Measurements from ENCODE around the gene SLC22A15.

SLC22A15 gene

DNA sequence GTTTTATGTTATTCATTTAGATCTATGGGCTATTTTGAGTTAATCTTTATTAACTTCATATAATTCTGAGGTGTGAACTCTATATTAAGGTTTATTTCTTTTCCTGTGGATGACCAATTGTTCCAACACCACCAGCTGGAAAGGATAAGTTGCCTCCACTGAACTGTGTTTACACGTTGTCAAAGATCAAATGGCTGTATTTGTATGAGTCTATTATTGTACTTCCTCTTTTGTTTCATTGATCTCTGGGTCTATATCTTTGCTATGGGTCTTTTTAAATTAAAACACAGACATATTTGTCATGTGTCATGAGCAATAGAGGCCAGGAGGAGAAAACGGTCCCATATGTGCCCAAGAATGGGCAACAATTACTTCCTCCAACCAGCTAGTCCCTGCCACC is 129.7 kb downstream of the SLC22A15 start:
- no peak for DNase-seq

DNA sequence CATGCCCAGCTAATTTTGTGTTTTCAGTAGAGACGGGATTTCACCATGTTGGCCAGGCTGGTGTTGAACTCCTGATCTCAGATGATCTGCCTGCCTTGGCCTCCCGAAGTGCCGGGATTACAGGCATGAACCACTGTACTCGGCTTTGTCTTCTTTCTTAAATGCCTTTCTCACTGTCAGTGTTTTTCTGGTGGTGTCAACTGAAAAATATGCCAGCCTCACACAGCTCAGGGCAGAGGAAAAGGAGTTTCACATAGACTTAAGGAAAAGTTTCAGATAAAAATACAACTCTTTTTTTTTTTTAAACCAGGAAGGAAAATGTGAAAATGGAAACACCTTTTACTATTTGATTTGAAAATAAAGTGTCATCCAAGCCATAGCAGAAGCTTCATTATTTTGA is 130.3 kb downstream of the SLC22A15 start:
- no peak for DNase-seq

DNA sequence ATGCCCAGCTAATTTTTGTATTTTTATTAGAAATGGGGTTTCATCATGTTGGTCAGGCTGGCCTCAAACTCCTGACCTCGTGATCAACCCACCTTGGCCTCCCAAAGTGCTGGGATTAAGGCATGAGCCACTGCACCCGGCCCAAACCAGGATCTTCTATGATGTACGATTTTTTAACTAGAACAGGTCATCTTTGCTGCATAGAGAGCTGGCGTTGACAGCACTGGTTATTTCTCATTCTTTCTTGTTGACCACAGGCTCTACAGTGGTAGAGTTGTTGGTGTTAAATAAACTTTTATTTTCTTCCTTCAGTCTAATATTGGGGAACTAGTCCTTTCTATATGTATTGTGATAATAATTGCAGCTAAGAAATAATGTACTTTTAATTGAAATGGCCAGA is 131.1 kb downstream of the SLC22A15 start:
- DNase-seq = no peak

DNA sequence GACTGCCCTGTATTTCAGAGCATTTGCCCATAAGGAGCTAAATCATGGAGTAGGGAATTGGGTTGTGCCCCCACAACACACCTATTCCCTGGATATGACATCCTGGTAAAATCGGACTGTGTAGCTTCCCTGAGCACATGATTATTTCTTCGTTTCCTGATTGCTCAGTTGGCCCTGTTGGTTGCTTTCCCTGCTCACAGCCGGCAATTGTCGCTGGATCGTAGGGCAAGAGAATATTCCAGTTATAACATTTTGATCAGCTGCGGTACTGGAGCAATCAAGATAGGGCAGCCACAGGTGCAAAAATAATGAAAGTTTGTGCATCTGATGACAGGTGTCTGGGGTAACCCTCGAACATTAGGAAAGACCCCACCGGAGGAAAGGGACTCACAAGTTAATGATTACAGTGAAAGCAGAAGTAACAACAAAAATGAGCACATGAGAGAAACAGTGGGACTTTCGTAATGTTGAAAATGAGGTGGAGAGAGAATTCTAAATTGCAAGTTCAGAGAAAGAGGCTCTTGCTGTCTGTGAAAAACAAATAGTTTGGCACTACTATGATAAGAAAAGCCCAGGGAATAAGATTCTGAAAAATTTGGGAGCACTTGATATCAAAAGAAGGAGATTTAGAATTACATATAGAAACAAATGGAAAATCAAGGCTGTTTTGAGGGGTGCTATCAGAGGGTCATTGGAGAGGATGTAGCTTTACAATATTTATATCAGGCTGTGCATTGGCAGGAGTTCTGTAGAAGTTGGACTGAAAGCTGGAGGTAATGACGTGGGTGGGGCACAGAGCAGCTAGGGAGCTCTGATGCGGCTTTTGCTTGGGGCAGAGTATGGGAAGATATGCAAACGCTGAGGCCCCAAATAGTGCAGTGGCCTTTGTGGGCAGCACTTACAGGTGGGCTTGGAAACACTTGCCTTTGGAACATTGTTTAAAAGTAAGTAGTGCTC is 134.5 kb downstream of the SLC22A15 start, which contains the start of gene MAB21L3:
Gene MAB21L3, plus strand, starts transcription at position 833 of the 957 bp plus-strand sequence. CDS start 1,217 bp downstream, outside the sequence.
- no peak for DNase-seq

DNA sequence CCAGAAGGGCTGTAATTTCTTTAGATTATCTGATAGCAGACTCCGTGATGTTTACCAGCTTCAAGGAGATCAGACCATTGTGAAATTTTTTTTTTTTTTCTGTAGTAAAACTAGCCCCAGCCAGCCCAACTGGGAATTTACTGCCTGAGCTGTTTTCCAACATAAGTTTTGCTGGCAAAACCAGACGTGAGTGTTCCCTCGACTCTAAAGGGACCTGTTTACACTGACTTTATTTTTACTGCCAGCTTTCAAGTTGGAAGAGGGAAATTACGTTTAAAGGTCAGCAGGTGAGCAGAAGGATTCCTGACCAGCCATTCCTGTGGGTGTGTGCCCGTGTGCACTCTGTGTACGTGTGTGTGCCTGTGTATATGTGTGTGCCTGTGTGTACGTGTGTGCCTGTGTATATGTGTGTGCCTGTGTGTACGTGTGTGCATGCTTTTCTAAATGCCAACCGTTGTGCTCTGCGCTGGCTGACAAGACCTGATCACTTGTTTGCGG is 135.3 kb downstream of the SLC22A15 start:
- no peak for DNase-seq

DNA sequence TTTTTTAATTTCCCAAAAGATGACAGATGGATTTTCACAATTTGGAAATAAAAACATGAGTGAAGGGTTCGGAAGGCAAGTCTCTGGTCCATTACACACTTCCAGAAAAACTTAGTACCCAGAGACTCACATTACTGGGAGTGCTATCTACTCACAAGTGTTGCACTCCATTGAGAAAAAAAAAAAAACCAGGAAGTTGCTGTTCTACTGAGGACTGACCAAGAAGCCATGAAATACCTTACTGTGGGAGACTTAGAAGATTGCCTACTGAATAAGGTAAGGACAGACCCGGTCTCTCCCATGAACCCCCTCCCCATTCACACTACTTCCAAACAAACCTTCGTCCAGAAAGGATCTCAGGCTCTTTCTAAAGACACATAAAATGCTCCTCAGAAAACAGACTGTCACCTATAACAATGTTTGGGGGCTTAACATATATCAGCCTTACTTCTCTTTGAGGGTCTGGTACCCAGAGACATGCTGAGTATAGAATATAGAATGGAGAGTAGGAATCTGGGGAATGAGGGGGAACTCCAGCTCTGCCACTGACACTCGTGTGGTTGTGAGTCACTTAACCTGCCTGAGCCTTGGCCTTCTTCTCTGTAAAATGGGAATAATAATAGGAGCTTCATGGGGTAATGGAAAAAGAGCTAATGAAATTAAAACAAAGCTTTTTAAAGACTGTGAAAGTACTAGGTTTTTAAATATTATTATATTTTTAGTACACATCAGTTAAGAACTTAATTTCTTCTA is 136.3 kb downstream of the SLC22A15 start:
- no peak for DNase-seq

DNA sequence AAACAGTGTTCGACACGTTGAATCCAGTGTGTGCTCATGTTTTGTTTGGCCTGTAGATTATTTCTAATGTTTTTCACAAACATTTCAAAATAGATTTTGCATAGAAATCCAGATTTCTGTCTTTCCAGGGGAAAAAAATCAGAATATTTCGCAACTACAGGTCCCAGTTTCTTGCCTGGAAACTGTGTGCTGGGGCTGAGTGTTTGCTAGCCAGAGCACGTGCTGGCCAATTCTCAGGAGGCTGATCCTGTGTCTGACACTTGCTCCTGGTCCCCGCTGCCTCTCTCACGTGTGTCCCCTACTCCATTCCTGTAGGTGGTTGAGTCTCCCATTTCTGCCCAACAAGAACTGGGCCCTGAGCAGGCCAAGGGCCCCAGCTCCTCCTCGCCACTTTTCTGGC is 137.3 kb downstream of the SLC22A15 start:
- no peak for DNase-seq

DNA sequence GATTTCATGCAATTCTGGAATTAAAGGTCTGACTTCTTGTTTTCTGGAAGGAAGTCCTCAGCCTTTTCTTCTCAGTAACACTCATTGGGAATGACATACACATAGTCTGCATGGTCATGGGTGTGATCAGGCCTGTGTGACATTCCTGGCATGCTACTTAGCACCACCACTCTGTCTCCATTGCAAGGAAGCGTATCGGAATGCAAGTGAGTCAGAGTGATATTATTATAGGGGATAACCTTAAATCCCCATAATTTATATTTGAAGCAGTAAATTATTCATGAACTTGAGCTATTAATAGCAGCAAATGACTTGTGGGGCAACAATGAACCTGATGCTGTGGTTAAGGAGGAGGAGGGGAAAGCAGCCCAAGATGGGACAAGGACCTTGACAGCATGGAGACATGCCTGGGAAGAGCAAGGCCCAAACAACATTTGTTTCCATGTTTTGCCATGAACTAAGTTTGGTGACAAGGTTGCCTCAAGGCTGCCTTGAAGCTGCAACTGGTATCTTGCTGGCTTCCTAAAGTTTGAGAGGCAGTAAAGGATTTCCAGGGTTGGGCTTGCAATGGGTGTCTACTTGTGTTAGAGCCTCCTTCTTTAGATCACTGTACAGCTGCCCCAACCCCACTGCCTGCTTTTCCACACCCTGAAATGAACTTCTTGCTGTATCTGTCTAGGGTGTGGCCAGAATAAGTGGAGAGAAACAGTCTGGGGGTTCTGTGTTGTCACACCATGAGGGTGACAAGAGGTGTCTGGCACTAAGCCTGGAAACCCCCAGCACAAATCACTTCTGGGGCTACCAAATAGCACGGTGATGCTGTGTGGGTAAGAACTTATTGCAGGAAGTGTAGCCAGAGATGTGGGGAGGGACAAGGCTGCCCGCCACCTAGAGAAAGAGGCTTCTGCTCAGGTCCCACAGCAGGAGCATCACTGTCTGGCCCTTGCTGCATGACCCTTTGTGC is 139.4 kb downstream of the SLC22A15 start:
- no peak for DNase-seq

DNA sequence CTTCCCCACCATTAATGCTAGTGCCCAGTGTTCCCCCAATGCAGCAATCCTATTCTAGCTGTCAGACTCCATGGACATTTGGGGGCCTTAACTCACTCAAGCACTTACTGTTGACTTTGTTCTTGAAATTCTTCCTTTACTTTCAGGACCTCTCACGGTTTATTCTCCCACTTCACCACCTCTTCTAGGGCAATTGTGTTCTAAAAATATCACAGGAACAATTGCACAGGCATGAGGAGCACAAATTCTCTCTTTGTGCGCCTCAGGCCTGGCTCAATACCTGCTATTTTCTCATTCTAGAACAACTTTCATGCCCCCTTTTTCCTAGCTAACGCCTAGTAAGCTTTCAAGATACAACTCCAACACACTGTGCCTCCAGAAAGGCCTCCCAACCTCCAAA is 142.2 kb downstream of the SLC22A15 start:
- DNase-seq = no peak

Data from activated CD4-positive, alpha-beta T cell treated with anti-CD3 and anti-CD28 coated beads, Interleukin-2, amount 50 U/mL, for 4 hours (primary cell).